Measurements from ENCODE around the gene RAB4A.

- TF ChIP-seq CTCF (IDR thresholded peaks at IDR 0.05; ENCODE audit: low read depth, low read length) (no peak), EZH2phosphoT487 (IDR thresholded peaks at IDR 0.05; ENCODE audit: low read depth) (no peak)
Observed at GRCh38 chr1:229325401-229325800, 54.5 kb downstream of the RAB4A start.
